PC-3 (cell line): Measurements from ENCODE around the gene ME2.

Experiments
- CTCF ChIP-seq: fragments of 300-600 bp; sonication (generic); conservative IDR thresholded peaks from 2 replicates; pipeline ENCODE4 v1.5.1; 2017; ENCODE audit warnings: antibody characterized with exemption, low read depth, mild to moderate bottlenecking, low read length
- EZH2 ChIP-seq: fragments of 300-600 bp; sonication (generic); IDR thresholded peaks from one replicate; pipeline ENCODE4 v1.6.1; 2017; ENCODE audit warnings: antibody characterized with exemption, mild to moderate bottlenecking, low read length; ENCODE audit not compliant: unreplicated experiment

GRCh38 chr18:50844960-50845359 lies 34.0 kb upstream of the ME2 start:
- TF ChIP-seq CTCF (no peak), EZH2 (no peak)
